HG03135 (cell line): ENCODE results near the gene MRM2.

Source experiments
- ATAC-seq: cut with Tn5 transposase; IDR thresholded peaks from one replicate; pipeline ENCODE4 v1.9.1; 2021; ENCODE audit warnings: mild to moderate bottlenecking, moderate library complexity; ENCODE audit not compliant: unreplicated experiment

Gene MRM2

GRCh38 chr7:2208712-2209111 lies 33.3 kb downstream of the MRM2 start:
- ATAC-seq: no peak

DNA sequence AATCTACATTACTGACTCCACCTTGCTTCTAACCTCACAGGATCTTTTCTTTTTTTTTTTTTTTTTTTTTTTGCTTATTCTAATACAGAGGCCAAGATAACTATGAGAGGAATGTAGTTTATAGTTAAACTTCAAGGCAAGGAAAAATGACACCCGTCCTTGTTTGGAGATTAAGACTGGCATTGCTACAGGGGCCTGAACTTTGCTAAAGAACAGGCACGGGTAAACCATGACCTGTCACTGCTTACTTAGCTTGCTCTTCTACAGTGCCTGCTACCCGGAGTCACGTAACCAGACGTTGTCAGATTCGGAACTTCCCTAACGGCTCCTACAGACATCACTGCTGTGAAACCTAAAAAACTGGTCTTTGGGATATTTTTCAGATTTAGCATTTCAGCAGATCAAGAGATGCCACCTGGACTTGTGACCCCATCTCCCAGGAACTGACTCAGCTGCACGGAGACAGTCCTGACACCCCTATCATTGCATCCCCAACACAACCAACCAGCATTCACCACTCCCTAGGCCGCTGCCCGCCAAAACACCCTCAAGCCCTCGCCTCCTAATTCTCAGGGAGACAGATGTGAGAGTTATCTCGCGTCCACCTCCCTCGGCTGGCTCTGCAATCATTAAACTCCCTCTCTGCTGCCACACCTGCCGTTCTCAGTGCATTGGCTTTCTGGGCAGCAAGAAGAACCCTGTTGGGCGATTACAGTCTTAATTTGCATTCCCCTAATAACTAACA lies 36.8 kb downstream of the MRM2 start:
- no peak for ATAC-seq

DNA sequence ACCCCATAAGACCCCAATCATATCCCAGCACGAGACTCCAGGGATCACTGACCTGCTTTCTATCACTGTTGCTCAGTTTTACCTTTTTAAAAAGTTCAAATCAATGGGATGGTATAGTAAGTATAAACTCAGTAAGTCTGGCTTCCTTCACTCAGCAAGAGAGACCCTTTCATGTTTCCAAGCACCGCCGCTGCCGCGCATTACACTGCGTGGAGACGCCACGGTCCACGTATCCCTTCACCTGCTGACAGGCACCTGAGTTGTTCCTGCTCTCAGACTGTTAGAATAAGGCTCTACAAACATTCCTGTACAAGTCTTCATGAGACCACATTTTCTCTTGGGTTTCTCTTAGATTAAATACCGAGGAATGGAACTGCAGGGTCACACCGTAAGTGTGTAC lies 37.6 kb downstream of the MRM2 start:
- no peak for ATAC-seq

- ATAC-seq: no peak
Observed at GRCh38 chr7:2203766-2204300, 38.2 kb downstream of the MRM2 start.

DNA sequence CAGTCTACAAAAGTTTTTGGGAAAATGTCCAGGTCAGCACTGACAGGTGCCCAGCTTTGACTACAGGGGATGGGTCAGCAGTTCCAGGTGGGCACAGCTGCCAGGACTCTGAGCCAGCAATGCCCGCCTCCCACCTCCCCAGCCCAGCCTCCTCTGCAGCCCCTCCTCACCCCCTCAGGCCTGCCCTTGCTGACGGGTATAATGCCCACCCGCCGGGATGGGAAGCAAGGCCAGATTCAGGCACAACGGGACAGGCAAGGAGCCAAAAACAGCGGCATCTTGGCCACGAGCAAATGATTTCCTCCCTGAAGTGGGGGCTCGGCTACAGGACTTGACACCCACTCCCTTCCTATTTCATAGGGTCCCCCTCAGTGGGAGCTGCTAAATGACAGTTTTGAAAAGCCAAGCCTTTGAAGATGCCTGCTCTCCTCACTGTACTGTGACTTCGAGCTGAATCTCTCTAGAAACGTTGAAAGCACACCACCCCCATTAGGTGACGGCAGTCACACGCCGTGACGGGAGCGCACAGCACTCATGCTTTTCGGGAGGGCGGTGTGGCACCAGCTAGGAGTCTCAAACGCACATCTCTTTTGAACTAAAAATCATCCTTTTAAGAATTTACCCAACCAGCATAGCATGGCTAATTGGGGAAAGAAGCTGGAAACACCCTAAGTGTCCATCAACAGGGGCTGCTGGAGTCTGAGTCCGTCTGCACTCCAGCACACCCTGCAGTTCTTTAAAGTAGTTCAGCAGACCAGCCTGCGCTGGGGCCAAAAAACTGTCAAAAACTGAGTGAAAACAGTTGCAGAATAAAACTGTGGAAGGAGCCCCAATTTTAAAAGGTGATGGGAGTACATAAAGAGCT lies 38.9 kb downstream of the MRM2 start:
- no peak for ATAC-seq

DNA sequence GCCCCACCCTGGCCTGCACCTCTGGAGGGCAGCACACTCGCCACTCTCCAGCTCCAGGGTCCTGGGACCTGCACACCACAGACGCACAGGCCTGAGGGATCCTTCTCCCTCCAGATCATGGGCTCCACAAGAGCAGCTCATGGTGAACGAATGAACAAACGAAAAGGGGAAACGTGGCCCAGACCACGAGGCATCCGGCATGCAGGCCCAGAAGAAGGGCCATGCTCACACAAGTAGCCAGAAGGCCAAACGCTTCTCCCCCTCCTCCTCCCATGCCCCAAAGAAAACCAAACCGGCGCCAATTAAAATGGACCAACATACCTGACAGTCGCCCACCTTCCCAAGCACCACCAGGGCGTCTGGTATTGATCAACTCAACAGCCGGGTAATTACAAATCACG lies 39.6 kb downstream of the MRM2 start:
- ATAC-seq: no peak

DNA sequence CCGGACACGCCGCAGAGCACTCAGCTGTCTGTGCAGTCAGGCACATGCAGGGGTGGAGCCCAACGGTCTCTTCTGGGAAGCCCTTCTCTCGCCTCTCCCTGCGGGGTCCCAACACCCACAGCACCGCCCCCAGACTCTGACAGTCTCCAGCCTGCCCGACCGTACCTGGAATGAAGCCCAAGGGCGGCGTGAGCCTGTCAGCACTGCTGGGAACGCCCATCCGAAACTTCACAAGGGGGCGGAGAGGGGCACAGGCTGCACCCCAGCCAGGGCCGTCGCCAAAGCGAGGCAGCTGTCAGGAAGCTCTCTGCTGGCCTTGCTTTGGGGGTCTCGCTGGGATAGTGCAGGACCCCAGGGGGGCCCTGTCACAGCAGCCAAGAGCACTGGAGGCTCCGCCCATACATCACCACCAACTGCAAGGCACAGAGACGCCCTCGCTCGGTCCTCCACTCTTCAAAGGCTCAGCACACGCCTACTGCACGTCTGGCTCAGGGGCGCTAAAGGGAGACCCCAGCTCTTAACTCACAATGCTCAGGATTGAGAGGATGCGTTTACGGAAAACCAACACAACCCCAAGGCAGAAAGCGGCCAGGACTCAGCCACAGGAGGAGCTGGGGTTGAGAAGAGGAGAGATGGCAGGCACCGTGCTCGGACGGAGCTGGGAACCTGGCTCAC lies 40.2 kb downstream of the MRM2 start:
- ATAC-seq: no peak

GRCh38 chr7:2201128-2201527 lies 40.9 kb downstream of the MRM2 start:
- ATAC-seq: no peak

DNA sequence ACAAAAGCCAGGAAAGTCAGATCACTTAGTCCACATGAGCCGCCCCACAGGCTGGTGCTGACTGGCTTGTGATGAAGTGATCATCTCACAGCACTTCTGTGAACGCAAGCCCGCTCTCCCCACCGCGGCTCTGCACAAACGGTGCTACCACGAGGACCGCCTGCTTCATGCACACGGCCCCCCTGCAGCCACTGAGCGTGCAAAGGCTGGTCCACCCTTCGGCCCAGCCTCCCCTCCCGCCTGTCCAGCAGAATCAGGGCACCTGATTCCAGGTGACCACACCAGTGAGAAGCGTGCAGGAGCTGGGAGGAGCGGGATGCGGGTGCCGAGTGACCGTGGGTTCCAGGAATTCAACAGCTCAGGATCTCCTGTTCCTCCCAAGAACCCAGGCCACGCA lies 41.4 kb downstream of the MRM2 start:
- ATAC-seq: no peak

DNA sequence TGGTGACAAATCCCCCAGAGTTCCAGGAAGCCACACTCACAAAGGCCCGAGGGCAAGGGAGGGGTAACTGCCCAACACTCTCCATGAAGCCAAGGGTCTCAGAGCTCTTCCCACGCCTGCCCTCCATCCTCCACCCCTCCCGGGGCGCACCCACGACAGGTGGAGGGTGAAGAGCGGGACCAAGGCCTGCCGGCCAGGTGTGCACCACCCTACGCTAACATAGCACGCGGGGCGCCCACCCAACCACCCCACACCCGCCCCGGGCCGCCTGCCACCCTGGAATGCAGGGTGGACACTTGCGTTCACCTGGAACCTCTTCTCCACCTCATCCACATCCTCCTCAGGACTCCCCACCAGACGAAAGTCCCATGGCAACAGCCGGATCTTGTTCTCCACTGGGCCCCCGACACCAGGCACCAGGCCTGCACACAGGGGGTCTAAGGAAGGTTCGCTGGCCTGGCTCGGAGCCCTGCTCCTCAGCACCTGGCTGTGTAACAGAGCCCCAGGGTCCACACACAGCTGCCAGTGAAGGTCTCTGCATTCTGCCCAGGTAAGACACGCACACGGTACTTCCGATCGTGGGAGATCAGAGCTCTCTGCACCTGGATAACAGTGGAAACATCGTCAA lies 41.9 kb downstream of the MRM2 start:
- no peak for ATAC-seq

DNA sequence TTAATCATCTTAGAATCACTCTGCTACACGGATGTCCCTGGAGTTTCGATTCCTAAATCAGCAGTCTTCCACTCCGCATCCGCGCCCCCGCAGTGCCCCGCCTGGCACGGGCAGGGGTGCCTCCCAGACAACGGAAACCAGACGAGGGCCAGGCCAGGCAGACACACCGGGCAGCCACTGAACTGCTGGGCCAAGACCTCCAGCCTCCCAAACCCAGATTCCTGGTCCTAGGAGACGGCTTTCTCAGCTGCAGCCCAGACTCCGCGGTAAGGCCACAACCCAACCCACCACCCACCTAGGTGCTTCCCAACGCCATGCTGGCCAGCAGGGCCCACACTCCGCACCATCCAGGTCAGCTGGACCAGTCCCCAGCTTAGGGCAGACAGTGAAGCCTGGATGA lies 42.5 kb downstream of the MRM2 start:
- no peak for ATAC-seq

DNA sequence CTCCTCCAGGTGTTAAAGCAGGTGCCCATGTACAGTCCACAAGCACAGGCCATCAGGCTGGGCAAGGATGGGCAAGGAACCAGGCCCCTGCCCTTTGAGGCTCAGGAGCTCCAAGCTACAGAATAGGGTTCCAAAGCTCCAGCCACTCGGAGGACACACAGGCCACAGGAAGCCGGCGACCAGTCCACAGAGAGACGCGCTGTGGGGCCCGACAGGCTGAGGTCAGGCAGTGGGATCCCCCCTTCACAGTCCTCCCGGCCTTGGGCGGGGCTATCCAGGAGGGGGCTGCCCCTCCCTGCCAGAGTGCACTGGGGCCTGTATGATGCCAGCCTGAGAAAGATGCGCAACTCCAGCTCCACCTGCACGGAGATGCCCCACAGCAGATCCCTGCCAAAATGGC lies 43.2 kb downstream of the MRM2 start:
- no peak for ATAC-seq

DNA sequence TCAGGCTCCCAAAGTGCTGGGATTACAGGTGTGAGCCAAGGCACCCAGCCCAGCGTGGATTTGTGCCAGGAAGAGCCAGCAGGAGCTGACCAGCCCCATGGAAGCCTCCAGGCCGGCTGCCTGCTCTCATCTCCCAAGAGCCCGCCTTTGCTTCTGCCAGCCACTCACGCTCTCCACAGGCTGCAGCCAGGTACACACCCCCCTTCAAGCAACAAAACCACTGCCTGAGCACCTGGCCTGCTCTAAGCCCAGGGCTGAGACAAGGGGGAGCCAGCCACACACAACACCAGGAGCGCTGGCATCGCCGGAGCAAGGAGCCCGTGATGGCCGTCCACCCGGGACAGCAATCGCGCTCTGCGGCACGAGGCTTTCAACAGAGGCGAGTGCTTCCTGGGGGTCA lies 43.8 kb downstream of the MRM2 start:
- ATAC-seq: no peak

DNA sequence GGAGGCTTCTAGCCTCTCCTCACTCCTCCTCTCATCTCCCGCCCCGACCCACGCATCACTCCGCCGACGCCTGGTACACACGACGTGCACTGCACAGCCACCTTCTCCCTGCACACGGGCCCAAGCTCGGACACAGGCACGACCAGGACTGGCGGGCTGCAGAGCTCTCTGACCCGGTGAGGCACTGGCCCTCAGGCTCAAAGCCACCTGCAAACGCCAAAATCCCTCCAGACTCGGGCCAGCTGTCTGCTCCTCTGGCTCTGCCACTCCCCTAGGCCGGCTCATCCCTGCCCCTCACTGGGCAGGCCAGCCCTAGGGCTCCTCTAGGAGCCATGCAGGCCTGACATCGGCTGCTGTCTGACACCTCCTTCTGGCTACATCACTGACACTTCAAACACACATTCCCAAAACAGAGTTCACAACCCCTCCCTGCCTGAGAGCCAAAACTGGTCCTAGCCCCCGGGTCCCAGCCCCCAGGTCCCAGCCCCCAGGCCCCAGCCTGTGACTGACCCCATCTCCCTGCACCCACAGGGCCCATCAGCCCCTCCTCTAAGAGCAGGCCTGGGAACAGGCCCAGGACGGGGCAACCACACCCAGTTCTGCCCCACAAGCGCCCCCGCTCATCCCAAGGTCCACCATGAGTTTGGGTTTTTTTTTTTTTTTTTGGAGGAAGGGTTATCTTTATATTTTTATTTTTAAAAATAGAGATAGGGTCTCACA lies 44.4 kb downstream of the MRM2 start:
- no peak for ATAC-seq

GRCh38 chr7:2196381-2197378 lies 45.3 kb downstream of the MRM2 start:
- no peak for ATAC-seq

GRCh38 chr7:2195400-2196246 lies 46.4 kb downstream of the MRM2 start:
- no peak for ATAC-seq

DNA sequence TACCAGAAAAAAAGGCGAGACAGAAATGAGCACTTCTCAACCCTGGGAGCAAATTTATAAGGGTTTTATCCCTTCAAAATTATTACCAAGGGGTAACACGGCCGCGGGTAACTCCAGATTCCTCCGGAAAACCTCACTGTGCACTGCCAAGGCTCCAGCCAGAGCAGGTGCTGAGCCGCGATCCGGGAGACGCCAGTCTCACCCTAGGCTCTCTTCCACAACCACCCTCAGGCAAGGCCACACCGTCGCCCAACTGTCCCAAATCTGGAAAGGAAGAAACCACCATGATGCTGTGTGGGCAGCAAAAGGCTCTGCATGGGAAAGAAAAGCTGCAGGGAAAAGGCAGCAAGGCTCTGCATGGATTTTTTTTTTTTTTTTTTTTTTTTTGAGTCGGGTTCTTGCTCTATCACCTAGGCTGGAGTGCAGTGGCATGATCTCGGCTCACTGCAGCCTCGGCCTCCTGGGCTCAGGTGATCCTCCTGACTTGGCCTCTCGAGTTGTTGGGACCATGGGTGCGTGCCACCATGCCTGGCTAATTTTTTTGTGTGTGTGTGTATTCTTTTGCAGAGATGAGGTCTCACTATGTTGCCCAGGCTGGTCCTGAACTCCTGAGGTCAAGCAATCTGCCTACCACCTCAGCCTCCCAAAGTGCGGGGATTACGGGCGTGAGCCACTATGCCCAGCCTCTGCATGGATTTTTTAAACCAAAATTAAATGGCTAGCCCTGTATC lies 48.3 kb downstream of the MRM2 start:
- no peak for ATAC-seq
